ENCODE results near the gene PSMB5. TPM values are rescaled to one million over a fixed set of nuclear protein-coding genes. Genes with fewer than 3 reads are reported as not detected.

The PSMB5 gene
- total RNA-seq, 1 donor from 2014 or later, result 220 TPM

GRCh38 chr14:22987291-22987690, 47.4 kb downstream of the PSMB5 start:
- no peak for DNase-seq (ENCODE audit: low read depth)

DNA sequence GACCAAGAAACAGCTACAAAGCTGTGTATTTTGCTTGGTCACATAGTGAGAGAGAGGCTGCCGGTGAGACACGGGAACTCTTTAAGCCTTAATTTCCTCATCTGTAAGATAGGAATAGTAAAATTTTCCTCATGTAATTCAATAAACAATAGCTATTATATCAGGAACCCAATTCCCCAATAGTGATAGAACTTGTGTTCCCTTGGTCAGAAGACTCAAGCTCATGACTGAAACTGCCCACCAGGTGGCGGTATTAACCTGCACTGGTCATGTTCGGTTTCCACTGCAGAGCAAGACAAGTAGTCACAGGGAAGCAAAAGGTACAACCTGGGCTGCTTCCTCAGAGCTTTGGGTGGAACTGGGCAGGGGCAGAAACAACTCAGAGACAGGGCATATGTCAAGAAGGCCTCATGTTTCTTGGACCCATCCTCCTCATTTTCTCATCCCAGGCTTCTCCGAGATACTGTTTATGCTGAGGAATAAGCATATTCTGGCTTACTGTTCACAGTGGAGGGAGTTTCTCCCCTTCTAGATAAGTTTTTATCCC, 48.1 kb downstream of the PSMB5 start:
- DNase-seq (ENCODE audit: low read depth), result peak; percentile 82
- no peak for FAIRE-seq

More at GRCh38 chr14:22987291-22987690, 47.4 kb downstream of the PSMB5 start:
- H3K27me3 ChIP-seq (ENCODE audit: control insufficient read depth, insufficient read depth, low read length), result no peaks in the 10 kb centered on the region
- no peak for FAIRE-seq
- peaks cover 3% of the 10 kb centered on the region for H3K36me3 ChIP-seq (ENCODE audit: control insufficient read depth, insufficient read depth, low read length)
- H3K4me3 ChIP-seq (ENCODE audit: low read depth, low read length), result no peak overlapping the region
- TF ChIP-seq, protein P1, sequence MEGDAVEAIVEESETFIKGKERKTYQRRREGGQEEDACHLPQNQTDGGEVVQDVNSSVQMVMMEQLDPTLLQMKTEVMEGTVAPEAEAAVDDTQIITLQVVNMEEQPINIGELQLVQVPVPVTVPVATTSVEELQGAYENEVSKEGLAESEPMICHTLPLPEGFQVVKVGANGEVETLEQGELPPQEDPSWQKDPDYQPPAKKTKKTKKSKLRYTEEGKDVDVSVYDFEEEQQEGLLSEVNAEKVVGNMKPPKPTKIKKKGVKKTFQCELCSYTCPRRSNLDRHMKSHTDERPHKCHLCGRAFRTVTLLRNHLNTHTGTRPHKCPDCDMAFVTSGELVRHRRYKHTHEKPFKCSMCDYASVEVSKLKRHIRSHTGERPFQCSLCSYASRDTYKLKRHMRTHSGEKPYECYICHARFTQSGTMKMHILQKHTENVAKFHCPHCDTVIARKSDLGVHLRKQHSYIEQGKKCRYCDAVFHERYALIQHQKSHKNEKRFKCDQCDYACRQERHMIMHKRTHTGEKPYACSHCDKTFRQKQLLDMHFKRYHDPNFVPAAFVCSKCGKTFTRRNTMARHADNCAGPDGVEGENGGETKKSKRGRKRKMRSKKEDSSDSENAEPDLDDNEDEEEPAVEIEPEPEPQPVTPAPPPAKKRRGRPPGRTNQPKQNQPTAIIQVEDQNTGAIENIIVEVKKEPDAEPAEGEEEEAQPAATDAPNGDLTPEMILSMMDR (IDR thresholded peaks at IDR 0.05; ENCODE audit: insufficient read depth, low read length, severe bottlenecking), result no peak

GRCh38 chr14:22985894-22986507, 48.7 kb downstream of the PSMB5 start:
- DNase-seq (ENCODE audit: low read depth), result no peak
- Histone ChIP-seq H3K4me3 (ENCODE audit: low read depth, low read length) (no peak overlapping the region), H3K36me3 (ENCODE audit: control insufficient read depth, insufficient read depth, low read length) (peaks cover 3% of the 10 kb centered on the region), H3K27me3 (ENCODE audit: control insufficient read depth, insufficient read depth, low read length) (no peaks in the 10 kb centered on the region)
- no peak for FAIRE-seq
- TF ChIP-seq, protein P1 (IDR thresholded peaks at IDR 0.05; ENCODE audit: insufficient read depth, low read length, severe bottlenecking), result no peak

More for the DNA sequence above, 48.1 kb downstream of the PSMB5 start:
- H3K36me3 ChIP-seq (ENCODE audit: control insufficient read depth, insufficient read depth, low read length), result peaks cover 3% of the 10 kb centered on the region
- TF ChIP-seq, protein P1 (IDR thresholded peaks at IDR 0.05; ENCODE audit: insufficient read depth, low read length, severe bottlenecking), result peak; percentile 76
- no peak overlapping the region for H3K4me3 ChIP-seq (ENCODE audit: low read depth, low read length)
- H3K27me3 ChIP-seq (ENCODE audit: control insufficient read depth, insufficient read depth, low read length), result no peaks in the 10 kb centered on the region

GRCh38 chr14:22984959-22985658, 49.6 kb downstream of the PSMB5 start:
- FAIRE-seq (no peak), DNase-seq (ENCODE audit: low read depth) (no peak)
- TF ChIP-seq, protein P1 (IDR thresholded peaks at IDR 0.05; ENCODE audit: insufficient read depth, low read length, severe bottlenecking), result no peak
- Histone ChIP-seq H3K4me3 (ENCODE audit: low read depth, low read length) (no peak overlapping the region), H3K27me3 (ENCODE audit: control insufficient read depth, insufficient read depth, low read length) (no peaks in the 10 kb centered on the region), H3K36me3 (ENCODE audit: control insufficient read depth, insufficient read depth, low read length) (peaks cover 3% of the 10 kb centered on the region)

- Histone ChIP-seq H3K27me3 (ENCODE audit: control insufficient read depth, insufficient read depth, low read length) (no peaks in the 10 kb centered on the region), H3K4me3 (ENCODE audit: low read depth, low read length) (peak within 1 kb of the TSS; percentile 84), H3K36me3 (ENCODE audit: control insufficient read depth, insufficient read depth, low read length) (peaks cover 8% of the 10 kb centered on the region)
- TF ChIP-seq, protein P1 (IDR thresholded peaks at IDR 0.05; ENCODE audit: insufficient read depth, low read length, severe bottlenecking), result peak; percentile 6
- DNase-seq (ENCODE audit: low read depth), result peak; percentile 72
- no peak for FAIRE-seq
Observed at GRCh38 chr14:22982477-22983245, 52.0 kb downstream of the PSMB5 start, which contains the start of gene AJUBA. AJUBA (minus strand) TSS chr14:22982551; CDS start chr14:22982266, 285 bp downstream.

All from bronchial epithelial cell (primary cell).